ENCODE results near the gene PML.

Gene PML

GRCh38 chr15:74008901-74009300, 14.4 kb downstream of the PML start:
- DNase-seq (ENCODE audit: low spot score) = no peak

- DNase-seq (ENCODE audit: low spot score) = no peak
Measured at GRCh38 chr15:74010929-74011540, 16.5 kb downstream of the PML start.

DNA sequence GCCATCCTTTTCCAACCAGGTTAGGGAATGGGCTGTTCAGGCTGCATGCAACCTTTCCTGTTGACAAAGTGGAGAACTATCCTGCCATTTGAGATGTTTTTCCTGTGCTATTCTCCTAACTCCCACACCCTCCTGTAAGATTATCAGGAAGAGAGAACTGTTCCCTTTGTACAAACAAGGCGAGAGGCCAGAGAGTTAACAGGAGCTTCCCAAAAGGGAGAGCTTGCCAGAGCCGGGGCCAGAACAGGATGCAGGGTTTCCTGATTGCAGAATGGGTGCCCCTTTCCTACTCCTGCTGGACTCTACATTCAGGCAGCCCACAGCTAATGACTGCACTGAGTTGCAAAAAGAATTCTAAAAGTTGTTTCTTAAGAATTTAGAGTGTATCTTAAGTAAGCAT, 17.1 kb downstream of the PML start:
- no peak for DNase-seq (ENCODE audit: low spot score)

DNA sequence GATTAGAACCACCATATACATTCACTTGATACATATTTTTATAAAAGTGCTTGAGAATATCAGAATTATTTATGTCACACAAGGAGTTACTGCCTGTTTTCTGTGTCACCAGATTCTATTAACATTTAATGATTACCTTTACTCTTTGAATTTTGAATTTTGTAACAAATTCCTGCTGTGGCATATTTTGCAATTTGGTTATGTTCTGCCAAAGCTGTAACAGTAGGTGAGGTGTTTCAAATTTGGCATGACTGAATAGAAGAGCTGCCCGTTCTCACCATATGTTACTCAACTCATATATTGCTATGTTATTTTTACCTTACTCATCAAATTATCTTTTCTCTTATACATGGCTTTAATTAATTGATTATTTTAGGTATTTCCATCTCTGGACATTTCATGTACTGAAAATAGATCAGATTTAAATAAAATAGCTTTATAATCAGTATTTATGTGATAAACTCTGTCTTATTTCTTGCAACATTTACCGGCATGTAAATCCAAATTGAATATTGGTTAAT, 18.9 kb downstream of the PML start:
- DNase-seq (ENCODE audit: low spot score) = no peak

- no peak for DNase-seq (ENCODE audit: low spot score)
Measured at GRCh38 chr15:74019734-74020133, 25.2 kb downstream of the PML start.

DNA sequence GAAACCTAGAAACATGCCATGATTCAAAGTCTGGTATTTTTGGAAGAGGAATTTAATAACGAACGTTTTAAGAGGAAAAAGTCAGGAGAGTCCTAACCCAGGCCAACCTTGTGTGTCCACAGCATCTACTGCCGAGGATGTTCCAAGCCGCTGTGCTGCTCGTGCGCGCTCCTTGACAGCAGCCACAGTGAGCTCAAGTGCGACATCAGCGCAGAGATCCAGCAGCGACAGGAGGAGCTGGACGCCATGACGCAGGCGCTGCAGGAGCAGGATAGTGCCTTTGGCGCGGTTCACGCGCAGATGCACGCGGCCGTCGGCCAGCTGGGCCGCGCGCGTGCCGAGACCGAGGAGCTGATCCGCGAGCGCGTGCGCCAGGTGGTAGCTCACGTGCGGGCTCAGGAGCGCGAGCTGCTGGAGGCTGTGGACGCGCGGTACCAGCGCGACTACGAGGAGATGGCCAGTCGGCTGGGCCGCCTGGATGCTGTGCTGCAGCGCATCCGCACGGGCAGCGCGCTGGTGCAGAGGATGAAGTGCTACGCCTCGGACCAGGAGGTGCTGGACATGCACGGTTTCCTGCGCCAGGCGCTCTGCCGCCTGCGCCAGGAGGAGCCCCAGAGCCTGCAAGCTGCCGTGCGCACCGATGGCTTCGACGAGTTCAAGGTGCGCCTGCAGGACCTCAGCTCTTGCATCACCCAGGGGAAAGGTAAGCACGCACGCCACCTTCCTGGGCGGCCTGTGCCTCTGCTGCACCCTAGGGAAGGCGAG, 28.4 kb downstream of the PML start:
- no peak for DNase-seq (ENCODE audit: low spot score)

DNA sequence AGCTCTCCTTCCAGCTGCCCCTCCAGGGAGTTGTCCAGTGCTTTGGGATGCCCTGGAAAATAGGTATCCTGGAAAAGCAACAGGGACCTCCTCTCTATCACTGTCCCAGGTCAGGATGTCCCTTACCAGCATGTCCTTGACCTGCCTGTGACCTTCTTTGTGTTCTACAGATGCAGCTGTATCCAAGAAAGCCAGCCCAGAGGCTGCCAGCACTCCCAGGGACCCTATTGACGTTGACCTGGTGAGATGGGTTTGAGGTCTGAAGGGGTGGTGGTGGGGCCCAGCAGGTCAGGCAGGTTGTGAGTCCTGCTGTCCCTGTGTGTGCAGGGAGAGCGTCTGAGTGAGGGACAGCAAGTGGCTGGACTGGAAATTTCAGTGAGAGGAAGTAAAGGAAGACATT, 30.2 kb downstream of the PML start:
- no peak for DNase-seq (ENCODE audit: low spot score)

DNA sequence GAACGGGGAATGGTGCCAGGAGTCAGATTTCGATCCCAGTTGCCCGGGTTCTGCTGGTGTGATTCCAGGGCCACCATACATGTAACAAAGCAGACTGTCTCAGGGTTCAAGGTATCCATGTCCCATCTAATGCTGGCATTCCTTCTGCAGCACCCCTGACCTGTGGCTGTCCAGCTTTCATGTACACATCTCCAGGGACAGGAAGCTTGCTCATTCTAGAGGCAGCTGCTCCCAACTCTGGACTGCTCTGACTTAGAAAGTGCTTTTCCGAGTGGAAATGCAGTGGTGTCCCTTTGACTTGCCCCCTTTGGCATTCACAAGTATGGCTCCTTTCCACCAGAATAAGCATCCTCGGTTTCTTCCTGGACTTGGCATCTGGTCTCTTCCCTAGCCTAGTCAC, 30.9 kb downstream of the PML start:
- DNase-seq (ENCODE audit: low spot score) = no peak

GRCh38 chr15:74027688-74028087, 33.2 kb downstream of the PML start:
- DNase-seq (ENCODE audit: low spot score) = no peak

- no peak for DNase-seq (ENCODE audit: low spot score)
Measured at GRCh38 chr15:74028646-74029045, 34.1 kb downstream of the PML start.

DNA sequence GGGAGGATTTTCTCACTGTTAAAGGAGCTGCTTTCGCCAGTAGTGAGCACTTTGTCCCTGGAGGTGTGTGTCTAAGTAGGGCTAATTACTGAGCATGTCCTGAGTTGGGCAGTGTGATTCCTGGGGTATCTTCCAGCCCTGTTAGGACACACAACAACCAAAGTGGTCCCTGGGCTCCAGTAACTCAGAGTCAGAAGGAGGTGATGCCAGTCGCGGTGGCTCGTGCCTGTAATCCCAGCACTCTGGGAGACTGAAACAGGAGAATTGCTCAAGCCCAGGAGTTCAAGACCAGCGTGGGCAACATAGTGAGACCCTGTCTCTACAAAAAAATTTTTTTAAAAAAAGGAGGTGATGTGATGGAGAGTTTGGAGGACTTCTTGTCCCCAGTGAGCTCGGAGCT, 37.5 kb downstream of the PML start:
- no peak for DNase-seq (ENCODE audit: low spot score)

DNA sequence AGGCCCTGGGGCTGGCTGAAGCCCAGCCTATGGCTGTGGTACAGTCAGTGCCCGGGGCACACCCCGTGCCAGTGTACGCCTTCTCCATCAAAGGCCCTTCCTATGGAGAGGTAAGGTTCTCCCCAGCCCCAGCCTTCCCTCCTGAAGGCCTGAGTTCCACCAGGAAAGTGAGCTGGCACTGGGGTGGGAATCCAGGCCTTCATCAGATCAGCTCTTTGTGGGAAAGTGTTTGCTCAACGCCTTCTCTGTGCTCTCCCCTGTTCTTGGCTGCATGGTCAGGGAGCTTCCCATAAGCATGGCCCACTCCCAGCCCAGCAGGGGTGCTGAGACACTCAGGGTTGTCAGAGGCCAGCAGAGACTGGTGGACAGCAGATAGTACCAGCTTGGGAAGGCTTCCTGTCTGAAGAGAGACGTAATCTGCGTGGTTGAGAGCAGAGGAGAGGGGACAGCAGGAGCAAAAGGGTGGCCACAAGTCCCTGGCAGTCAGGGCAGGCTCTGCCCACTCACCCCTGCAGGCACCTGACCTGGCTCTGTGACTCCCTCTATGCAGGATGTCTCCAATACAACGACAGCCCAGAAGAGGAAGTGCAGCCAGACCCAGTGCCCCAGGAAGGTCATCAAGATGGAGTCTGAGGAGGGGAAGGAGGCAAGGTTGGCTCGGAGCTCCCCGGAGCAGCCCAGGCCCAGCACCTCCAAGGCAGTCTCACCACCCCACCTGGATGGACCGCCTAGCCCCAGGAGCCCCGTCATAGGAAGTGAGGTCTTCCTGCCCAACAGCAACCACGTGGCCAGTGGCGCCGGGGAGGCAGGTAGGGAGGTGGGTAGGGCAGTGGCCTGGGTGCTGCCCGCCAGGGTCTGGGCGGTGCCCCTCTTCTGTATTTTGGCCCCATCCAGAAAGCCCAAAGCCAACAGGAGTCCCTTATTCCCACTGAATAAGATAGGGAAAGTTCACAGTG, 38.4 kb downstream of the PML start:
- DNase-seq (ENCODE audit: low spot score) = no peak

DNA sequence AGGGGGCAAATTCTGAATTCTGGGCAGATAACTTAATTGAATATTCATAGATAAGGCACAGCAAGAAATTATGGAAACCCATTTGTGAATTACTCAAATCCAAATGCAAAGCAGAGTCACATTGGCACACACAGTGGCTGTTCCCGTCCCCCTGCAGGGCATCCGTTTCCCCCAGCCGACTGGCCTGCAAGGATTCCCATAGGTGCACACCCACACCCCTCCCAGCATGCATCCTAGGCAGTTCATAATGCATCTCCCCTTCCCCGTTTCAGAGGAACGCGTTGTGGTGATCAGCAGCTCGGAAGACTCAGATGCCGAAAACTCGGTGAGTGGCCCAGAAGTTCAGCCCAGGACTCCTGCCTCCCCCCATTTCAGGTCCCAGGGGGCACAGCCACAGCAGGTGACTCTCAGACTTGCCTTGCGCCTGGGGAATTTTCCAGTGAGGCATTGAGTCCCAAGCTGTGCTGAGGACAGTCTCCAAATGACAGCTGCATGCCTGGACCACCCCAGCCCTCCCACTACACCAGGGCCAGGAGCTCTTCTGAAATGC, 39.8 kb downstream of the PML start:
- no peak for DNase-seq (ENCODE audit: low spot score)

DNA sequence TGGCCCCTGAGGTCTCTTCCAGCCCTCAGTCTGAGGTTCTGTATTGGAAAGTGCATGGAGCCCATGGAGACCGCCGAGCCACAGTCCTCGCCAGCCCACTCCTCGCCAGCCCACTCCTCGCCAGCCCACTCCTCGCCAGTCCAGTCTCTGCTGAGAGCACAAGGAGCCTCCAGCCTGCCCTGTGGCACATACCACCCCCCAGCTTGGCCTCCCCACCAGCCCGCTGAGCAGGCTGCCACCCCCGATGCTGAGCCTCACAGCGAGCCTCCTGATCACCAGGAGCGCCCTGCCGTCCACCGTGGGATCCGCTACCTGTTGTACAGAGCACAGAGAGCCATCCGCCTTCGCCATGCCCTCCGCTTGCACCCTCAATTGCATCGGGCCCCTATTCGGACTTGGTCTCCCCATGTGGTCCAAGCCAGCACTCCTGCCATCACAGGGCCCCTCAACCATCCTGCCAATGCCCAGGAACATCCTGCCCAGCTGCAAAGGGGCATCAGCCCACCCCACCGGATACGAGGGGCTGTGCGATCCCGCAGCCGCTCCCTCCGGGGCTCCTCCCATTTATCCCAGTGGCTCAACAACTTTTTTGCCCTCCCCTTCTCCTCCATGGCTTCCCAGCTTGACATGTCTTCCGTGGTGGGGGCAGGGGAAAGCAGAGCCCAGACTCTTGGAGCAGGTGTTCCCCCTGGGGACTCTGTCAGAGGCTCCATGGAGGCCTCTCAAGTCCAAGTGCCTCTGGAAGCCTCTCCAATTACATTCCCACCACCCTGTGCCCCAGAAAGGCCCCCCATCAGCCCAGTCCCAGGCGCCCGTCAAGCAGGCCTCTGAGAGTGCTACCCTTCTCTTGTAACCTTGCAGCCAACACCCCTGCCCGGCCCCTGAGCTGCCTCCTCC, 40.9 kb downstream of the PML start:
- DNase-seq (ENCODE audit: low spot score) = no peak

DNA sequence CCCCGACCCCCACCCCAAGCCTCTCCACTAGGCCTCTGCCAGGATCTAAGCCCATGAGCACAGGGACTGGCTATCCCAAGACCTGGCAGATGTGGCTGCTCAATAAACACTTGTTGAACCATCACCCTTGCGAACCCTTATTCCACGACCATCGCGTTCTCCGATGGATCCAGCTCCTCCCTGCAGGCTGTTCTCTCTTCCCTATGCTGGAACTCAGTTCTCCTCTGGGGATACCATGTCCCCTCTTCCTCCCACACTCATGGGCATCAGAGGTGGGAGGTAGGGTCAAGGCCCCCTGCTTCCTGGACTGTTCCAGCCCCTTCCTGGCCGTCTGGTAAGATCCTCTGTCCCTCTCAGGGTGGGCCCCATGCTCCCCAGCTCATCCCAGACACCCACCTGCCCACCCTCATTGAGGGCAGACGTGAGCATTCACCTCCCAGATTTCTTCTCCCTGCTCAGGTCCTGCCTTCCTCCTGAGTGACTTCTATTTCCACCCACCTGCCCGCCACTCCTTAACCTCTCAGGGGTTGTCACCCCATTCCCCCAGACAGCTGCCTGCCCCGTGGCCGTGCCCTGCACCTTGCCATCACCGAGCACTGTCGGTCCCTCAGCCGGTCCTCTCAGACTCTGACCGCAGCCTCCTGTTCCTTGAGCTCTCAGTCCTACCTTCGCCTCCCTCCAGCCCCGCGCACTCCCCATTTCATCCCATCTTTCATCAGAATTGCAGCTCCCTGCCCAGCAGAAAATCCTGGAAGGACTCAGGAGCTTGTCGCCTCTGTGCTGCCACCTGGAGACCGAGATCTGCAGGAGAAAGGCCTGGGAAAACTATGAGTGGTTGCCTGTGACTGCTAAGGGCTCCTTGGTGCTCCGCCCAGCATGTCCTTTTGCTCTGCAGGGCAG, 42.0 kb downstream of the PML start:
- peak; percentile 26 for DNase-seq (ENCODE audit: low spot score)

GRCh38 chr15:74037171-74038117, 42.9 kb downstream of the PML start:
- no peak for DNase-seq (ENCODE audit: low spot score)

DNA sequence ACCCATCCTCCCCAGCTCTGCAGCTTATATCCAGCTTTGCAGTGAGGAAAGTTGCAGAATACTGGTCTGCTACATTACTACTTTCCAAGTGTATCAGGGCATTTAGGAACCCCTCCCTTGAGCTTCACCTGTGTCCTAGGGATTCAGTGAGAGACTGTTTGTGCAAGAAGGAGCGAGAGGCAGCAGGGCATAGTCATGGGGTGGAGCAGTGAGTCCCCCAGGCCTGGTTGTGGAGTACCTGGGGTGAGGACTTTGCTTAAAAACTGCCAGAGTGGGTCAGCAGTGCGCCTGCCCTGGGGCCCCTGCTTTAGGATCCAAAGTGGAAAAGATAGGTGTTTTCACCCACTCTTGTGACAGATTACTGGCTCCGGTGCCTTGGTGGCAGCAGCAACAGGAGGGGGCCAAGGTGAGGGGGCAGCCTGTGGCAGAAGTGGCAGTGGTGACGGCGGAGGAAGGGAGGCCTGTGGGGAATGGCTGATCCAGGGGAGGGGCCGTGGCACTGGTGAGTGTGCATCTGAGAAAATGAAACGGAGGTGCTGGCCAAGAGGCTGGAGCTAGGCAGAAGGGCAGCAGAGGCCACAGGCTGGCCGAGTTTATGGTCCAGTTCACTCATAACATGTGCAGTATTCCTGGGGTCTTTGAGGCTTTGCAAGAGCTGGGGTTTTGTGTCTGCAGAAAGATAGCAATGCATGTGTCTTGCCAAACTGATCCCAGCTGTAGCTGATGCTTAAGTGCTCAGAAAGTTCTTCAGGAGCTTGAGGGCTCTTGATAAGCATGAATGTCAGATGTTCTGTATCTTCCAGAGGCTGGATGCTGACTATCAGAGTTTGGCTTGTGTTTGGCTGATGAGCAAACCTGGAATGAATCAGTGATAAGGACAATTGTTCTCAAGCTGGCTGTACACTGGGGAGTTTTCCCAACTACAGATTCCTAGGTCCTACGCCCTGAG, 44.5 kb downstream of the PML start:
- DNase-seq (ENCODE audit: low spot score) = no peak

DNA sequence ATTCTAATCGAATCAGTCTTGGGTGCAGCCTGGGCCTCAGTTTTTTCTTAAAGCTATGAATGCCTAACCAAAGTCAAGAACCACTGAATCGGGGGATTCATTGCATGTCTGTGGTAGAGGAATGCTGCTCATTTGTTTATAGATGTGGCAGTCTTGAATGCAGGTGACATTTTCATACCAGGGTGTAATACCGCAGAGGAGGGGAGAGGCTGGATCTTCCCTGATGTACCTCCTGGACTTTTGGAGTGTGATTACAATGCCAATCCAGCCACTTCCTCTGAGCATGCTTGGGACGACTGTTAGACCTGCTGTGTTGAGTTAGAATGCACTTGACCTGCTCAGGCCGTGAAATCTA, 45.1 kb downstream of the PML start:
- no peak for DNase-seq (ENCODE audit: low spot score)
